ENCODE results near the gene TMEM247. TPM values are rescaled to one million over a fixed set of nuclear protein-coding genes. Genes with fewer than 3 reads are reported as not detected.

Gene TMEM247
- total RNA-seq, 1 experiment from 2014 or later = not detected

- Histone ChIP-seq H3K79me2 (ENCODE audit: low read length) (no peaks in the 10 kb centered on the region), H2AFZ (ENCODE audit: low read length) (no peak overlapping the region), H3K9ac (ENCODE audit: low read length) (no peak overlapping the region), H3K4me1 (ENCODE audit: insufficient read depth, low read length) (no peaks in the 10 kb centered on the region), H3K4me3 (ENCODE audit: low read length) (no peak overlapping the region), H3K9me3 (ENCODE audit: low read length) (no peaks in the 10 kb centered on the region), H4K20me1 (ENCODE audit: low read length) (no peaks in the 10 kb centered on the region), H3K27ac (ENCODE audit: low read length) (no peak overlapping the region), H3K4me2 (ENCODE audit: low read length) (no peak overlapping the region), H3K9me2 (replicated peaks; ENCODE audit: low read length) (no peaks in the 10 kb centered on the region), H3F3A (ENCODE audit: low read length, unreplicated experiment) (no peaks in the 10 kb centered on the region), H3K36me3 (ENCODE audit: low read depth, low read length) (no peaks in the 10 kb centered on the region), H3K27me3 (ENCODE audit: low read length) (no peaks in the 10 kb centered on the region)
- intact Hi-C loops (cut with micrococcal nuclease) = no loop called here
- ATAC-seq (no peak), DNase-seq (no peak)
- ChIA-PET POLR2A (ENCODE audit: unreplicated experiment) (no interaction called here), CTCF (no interaction called here)
- no peak for TF ChIP-seq EZH2 (IDR thresholded peaks at IDR 0.05; ENCODE audit: low read length, unreplicated experiment)
- no peak for TF ChIP-seq CTCF (conservative IDR thresholded peaks at IDR 0.05; ENCODE audit: low read depth, low read length)
- no peak for TF ChIP-seq EZH2phosphoT487 (IDR thresholded peaks at IDR 0.05; ENCODE audit: borderline replicate concordance, low read length)
- BruUV-seq (replicated peaks) = no TSS peak
Measured at GRCh38 chr2:46508759-46509158, 29.4 kb downstream of the TMEM247 start.

- H3F3A ChIP-seq (ENCODE audit: low read length, unreplicated experiment) = no peaks in the 10 kb centered on the region
- ChIA-PET POLR2A (ENCODE audit: unreplicated experiment) (no interaction called here), CTCF (no interaction called here)
- no peak overlapping the region for H3K4me3 ChIP-seq (ENCODE audit: low read length)
- no peaks in the 10 kb centered on the region for H3K79me2 ChIP-seq (ENCODE audit: low read length)
- TF ChIP-seq EZH2 (IDR thresholded peaks at IDR 0.05; ENCODE audit: low read length, unreplicated experiment) (no peak), EZH2phosphoT487 (IDR thresholded peaks at IDR 0.05; ENCODE audit: borderline replicate concordance, low read length) (no peak), CTCF (conservative IDR thresholded peaks at IDR 0.05; ENCODE audit: low read depth, low read length) (no peak)
- DNase-seq (no peak), ATAC-seq (no peak)
- H3K9me3 ChIP-seq (ENCODE audit: low read length) = peaks cover 4% of the 10 kb centered on the region
- no peak overlapping the region for H2AFZ ChIP-seq (ENCODE audit: low read length)
- H3K4me2 ChIP-seq (ENCODE audit: low read length) = no peak overlapping the region
- no peak overlapping the region for H3K27ac ChIP-seq (ENCODE audit: low read length)
- H3K27me3 ChIP-seq (ENCODE audit: low read length) = no peaks in the 10 kb centered on the region
- BruUV-seq (replicated peaks) = no TSS peak
- H3K36me3 ChIP-seq (ENCODE audit: low read depth, low read length) = no peaks in the 10 kb centered on the region
- intact Hi-C loops (cut with micrococcal nuclease) = no loop called here
- no peaks in the 10 kb centered on the region for H3K9me2 ChIP-seq (replicated peaks; ENCODE audit: low read length)
- H3K9ac ChIP-seq (ENCODE audit: low read length) = no peak overlapping the region
- no peaks in the 10 kb centered on the region for H3K4me1 ChIP-seq (ENCODE audit: insufficient read depth, low read length)
- no peaks in the 10 kb centered on the region for H4K20me1 ChIP-seq (ENCODE audit: low read length)
Measured at GRCh38 chr2:46509804-46510203, 30.4 kb downstream of the TMEM247 start.

- Histone ChIP-seq H3K4me2 (ENCODE audit: low read length) (no peak overlapping the region), H3K9ac (ENCODE audit: low read length) (no peak overlapping the region), H4K20me1 (ENCODE audit: low read length) (no peaks in the 10 kb centered on the region), H3K9me2 (replicated peaks; ENCODE audit: low read length) (no peaks in the 10 kb centered on the region), H3K79me2 (ENCODE audit: low read length) (no peaks in the 10 kb centered on the region), H3K4me3 (ENCODE audit: low read length) (no peak overlapping the region), H3K36me3 (ENCODE audit: low read depth, low read length) (no peaks in the 10 kb centered on the region; the same call in 1 of the 2 replicates), H2AFZ (ENCODE audit: low read length) (no peak overlapping the region), H3K4me1 (ENCODE audit: insufficient read depth, low read length) (no peaks in the 10 kb centered on the region), H3K27me3 (ENCODE audit: low read length) (no peaks in the 10 kb centered on the region), H3K27ac (ENCODE audit: low read length) (no peak overlapping the region), H3F3A (ENCODE audit: low read length, unreplicated experiment) (no peaks in the 10 kb centered on the region), H3K9me3 (ENCODE audit: low read length) (peaks cover 10% of the 10 kb centered on the region)
- TF ChIP-seq EZH2 (IDR thresholded peaks at IDR 0.05; ENCODE audit: low read length, unreplicated experiment) = no peak
- no TSS peak for BruUV-seq (replicated peaks)
- intact Hi-C loops (cut with micrococcal nuclease) = no loop called here
- no peak for DNase-seq
- no peak for ATAC-seq
- ChIA-PET CTCF (no interaction called here), POLR2A (ENCODE audit: unreplicated experiment) (no interaction called here)
Measured at GRCh38 chr2:46510598-46511177, 31.3 kb downstream of the TMEM247 start.

All from PC-3 (cell line).